Measurements from ENCODE around the gene FKBP2.

DNA sequence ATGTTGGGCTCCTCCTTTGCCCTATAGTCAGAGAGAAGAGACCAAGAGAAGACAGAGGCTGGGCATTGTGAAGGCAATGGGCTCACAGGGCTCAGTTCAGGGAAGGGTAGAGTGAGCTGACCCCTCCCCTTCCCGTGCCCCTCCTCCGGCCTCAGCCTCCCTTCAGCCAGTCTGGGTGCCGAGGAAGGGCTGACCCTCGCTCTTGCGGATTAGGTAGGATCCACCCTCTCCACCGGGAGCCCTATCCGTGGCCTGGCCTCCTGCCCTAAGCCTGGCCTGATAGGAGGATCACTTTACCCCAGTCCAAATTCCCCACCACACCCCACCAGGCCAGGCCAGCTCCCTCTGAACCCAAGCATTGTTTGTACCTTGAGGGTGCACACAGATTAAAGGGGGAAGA is 7.7 kb downstream of the FKBP2 start:
- TF ChIP-seq TAF1 (IDR thresholded peaks at IDR 0.05; ENCODE audit: low read depth, low read length) (no peak), POLR2A (IDR thresholded peaks at IDR 0.05; ENCODE audit: low read depth, low read length) (no peak), POLR2AphosphoS5 (IDR thresholded peaks at IDR 0.05; ENCODE audit: low read depth, low read length) (no peak), PAX5 (IDR thresholded peaks at IDR 0.05; ENCODE audit: insufficient read depth, low read length, severe bottlenecking) (no peak)
